DOHH2 (cell line): ENCODE results near the gene GATA6.

ENCODE experiments used
- H3F3A ChIP-seq: fragments of 200-600 bp; sonication (generic), shearing (Covaris generic); 2 replicates; pipeline ENCODE4 v1.6.0; 2016; ENCODE audit warnings: antibody characterized with exemption, mild to moderate bottlenecking; ENCODE audit not compliant: control insufficient read depth, insufficient read depth
- H3K27ac ChIP-seq: fragments of 200-600 bp; sonication (generic); 2 replicates; pipeline ENCODE4 v1.5.1; 2014; ENCODE audit warnings: low read depth, mild to moderate bottlenecking, low read length, moderate library complexity
- H3K27me3 ChIP-seq: fragments of 200-600 bp; sonication (generic); 2 replicates; pipeline ENCODE4 v1.6.1; 2014; ENCODE audit warnings: mild to moderate bottlenecking, low read length, mixed read lengths; ENCODE audit not compliant: control insufficient read depth
- H3K36me3 ChIP-seq: fragments of 200-600 bp; sonication (generic); 2 replicates; pipeline ENCODE4 v1.6.1; 2014; ENCODE audit warnings: mild to moderate bottlenecking, low read length, moderate library complexity, mixed read lengths; ENCODE audit not compliant: control insufficient read depth
- H3K4me1 ChIP-seq: fragments of 200-600 bp; sonication (generic); 2 replicates; pipeline ENCODE4 v1.6.1; 2014; ENCODE audit warnings: mild to moderate bottlenecking, low read length, mixed read lengths; ENCODE audit not compliant: control insufficient read depth
- H3K4me2 ChIP-seq: fragments of 200-600 bp; sonication (generic); 2 replicates; pipeline ENCODE4 v1.6.0; 2014; ENCODE audit warnings: mild to moderate bottlenecking, low read length, moderate library complexity
- H3K4me3 ChIP-seq: fragments of 200-600 bp; sonication (generic); 2 replicates; pipeline ENCODE4 v1.5.1; 2014; ENCODE audit warnings: mild to moderate bottlenecking, low read length, mixed read lengths
- H3K79me2 ChIP-seq: fragments of 200-600 bp; sonication (generic); 2 replicates; pipeline ENCODE4 v1.6.1; 2014; ENCODE audit warnings: mild to moderate bottlenecking, low read length, mixed read lengths; ENCODE audit not compliant: control insufficient read depth
- H3K9me2 ChIP-seq: fragments of 200-600 bp; sonication (generic); replicated peaks from 2 replicates; pipeline ENCODE4 v1.6.1; 2014; ENCODE audit warnings: mild to moderate bottlenecking, low read length, mixed read lengths; ENCODE audit not compliant: control insufficient read depth
- H3K9me3 ChIP-seq: fragments of 200-600 bp; sonication (generic); 2 replicates; pipeline ENCODE4 v1.6.1; 2014; ENCODE audit warnings: antibody characterized with exemption, low read length, mixed read lengths; ENCODE audit not compliant: control insufficient read depth, insufficient read depth
- H4K20me1 ChIP-seq: fragments of 200-600 bp; sonication (generic); 2 replicates; pipeline ENCODE4 v1.6.0; 2014; ENCODE audit warnings: low read depth, mild to moderate bottlenecking, antibody characterized with exemption, low read length, moderate library complexity; ENCODE audit not compliant: control insufficient read depth, insufficient read depth
- EZH2phosphoT487 ChIP-seq: fragments of 200-600 bp; sonication (generic); IDR thresholded peaks from 2 replicates; pipeline ENCODE4 v1.6.1; 2017; ENCODE audit warnings: borderline replicate concordance, mild to moderate bottlenecking, antibody characterized with exemption, low read length, moderate library complexity, mixed read lengths
- TF ChIP-seq, protein P1 (sequence below): fragments of 200-600 bp; sonication (generic); IDR thresholded peaks from one replicate; pipeline ENCODE4 v1.5.1; 2014; ENCODE audit warnings: antibody characterized with exemption, mild to moderate bottlenecking, low read depth, low read length; ENCODE audit not compliant: poor library complexity, severe bottlenecking

Gene GATA6

DNA sequence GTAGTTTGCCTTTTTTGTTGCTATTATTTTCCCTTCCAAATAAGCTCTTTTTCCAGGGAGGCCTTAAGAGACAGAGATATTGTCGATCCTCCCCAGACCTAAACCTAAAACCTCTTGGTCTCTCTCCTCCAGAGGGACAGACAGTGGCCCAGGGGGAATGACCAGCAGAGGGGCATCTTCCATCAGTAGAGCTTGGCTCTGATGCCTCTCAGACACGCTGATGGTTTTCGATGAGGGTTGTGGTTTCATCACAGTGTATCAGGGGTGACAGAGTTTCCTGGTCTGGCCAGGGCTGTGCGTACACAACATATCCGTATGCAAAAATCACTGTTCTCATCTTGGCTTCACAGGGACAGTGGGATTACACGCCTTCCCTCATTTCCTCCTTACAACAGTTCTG is 68.6 kb downstream of the GATA6 start:
- Histone ChIP-seq H3K9me3 (no peaks in the 10 kb centered on the region), H3K27me3 (no peaks in the 10 kb centered on the region)
- TF ChIP-seq EZH2phosphoT487, result no peak
- TF ChIP-seq, protein P1, sequence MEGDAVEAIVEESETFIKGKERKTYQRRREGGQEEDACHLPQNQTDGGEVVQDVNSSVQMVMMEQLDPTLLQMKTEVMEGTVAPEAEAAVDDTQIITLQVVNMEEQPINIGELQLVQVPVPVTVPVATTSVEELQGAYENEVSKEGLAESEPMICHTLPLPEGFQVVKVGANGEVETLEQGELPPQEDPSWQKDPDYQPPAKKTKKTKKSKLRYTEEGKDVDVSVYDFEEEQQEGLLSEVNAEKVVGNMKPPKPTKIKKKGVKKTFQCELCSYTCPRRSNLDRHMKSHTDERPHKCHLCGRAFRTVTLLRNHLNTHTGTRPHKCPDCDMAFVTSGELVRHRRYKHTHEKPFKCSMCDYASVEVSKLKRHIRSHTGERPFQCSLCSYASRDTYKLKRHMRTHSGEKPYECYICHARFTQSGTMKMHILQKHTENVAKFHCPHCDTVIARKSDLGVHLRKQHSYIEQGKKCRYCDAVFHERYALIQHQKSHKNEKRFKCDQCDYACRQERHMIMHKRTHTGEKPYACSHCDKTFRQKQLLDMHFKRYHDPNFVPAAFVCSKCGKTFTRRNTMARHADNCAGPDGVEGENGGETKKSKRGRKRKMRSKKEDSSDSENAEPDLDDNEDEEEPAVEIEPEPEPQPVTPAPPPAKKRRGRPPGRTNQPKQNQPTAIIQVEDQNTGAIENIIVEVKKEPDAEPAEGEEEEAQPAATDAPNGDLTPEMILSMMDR, result no peak

GRCh38 chr18:22238681-22239080 is 69.3 kb downstream of the GATA6 start:
- Histone ChIP-seq H3K27ac (no peak overlapping the region), H3F3A (no peaks in the 10 kb centered on the region), H4K20me1 (no peaks in the 10 kb centered on the region), H3K79me2 (no peaks in the 10 kb centered on the region), H3K27me3 (no peaks in the 10 kb centered on the region), H3K4me3 (no peak overlapping the region), H3K9me3 (no peaks in the 10 kb centered on the region), H3K36me3 (no peaks in the 10 kb centered on the region), H3K9me2 (no peaks in the 10 kb centered on the region), H3K4me2 (no peak overlapping the region), H3K4me1 (no peaks in the 10 kb centered on the region)
- no peak for TF ChIP-seq EZH2phosphoT487
- TF ChIP-seq, protein P1, result no peak

More for the DNA sequence above, 68.6 kb downstream of the GATA6 start:
- Histone ChIP-seq H3K4me3 (no peak overlapping the region), H3K9me2 (no peaks in the 10 kb centered on the region), H3K27ac (no peak overlapping the region), H4K20me1 (no peaks in the 10 kb centered on the region), H3K36me3 (no peaks in the 10 kb centered on the region), H3F3A (no peaks in the 10 kb centered on the region), H3K4me1 (no peaks in the 10 kb centered on the region), H3K79me2 (no peaks in the 10 kb centered on the region), H3K4me2 (no peak overlapping the region)

DNA sequence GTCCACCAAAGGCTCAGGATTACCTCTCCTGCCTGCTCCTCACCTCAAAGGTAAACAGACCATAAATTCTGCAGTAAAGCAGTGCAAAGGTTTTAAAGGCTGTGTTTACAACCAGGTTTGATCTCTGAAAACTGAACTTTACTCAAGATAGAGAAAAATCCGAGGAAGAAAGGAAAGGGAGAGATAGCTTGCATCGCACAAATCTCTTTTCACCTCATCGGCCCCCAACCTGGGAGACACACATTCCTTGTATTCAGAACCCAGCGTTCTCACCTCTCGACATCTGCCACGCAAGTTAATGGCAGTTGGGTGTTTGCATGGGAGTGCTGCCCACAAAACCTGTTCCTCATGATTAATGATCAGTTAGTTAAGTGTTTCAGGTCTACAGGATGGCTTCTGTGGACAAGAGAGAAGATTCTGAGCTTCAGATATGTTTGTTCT is 72.6 kb downstream of the GATA6 start:
- H3K4me1 ChIP-seq, result no peaks in the 10 kb centered on the region
- no peaks in the 10 kb centered on the region for H3K9me3 ChIP-seq
- no peak overlapping the region for H3K4me2 ChIP-seq
- H3K36me3 ChIP-seq, result no peaks in the 10 kb centered on the region
- H4K20me1 ChIP-seq, result no peaks in the 10 kb centered on the region
- H3K27me3 ChIP-seq, result no peaks in the 10 kb centered on the region
- no peaks in the 10 kb centered on the region for H3K79me2 ChIP-seq
- H3K4me3 ChIP-seq, result no peak overlapping the region
- no peak for TF ChIP-seq EZH2phosphoT487
- TF ChIP-seq, protein P1, result no peak
- H3F3A ChIP-seq, result no peaks in the 10 kb centered on the region
- H3K27ac ChIP-seq, result no peak overlapping the region
- no peaks in the 10 kb centered on the region for H3K9me2 ChIP-seq
